Stimulated activated CD8-positive, alpha-beta memory T cell treated with anti-CD3 and anti-CD28 coated beads, Interleukin-12 subunit alpha, Interleukin-12 subunit beta, amount 100 ng/mL, for 24 hours (primary cell): ENCODE results near the gene AGO4.
A peak's percentile ranks its signal among the peaks of the same experiment; 100 is the strongest.
"Not testable (repeated sequence)": the region's sequence is repeated elsewhere in the genome, so short reads cannot be mapped to it uniquely, and the experiment has no call there.

Source experiments
- DNase-seq: peaks from one replicate; pipeline ENCODE4 v3.0.0-alpha.2; 2020; ENCODE audit errors: extremely low read depth

Gene AGO4

GRCh38 chr1:35807614-35808449 is at the start of gene AGO4:
TSS of gene AGO4 (plus strand) at chr1:35808016. CDS start at chr1:35808417, 401 bp downstream.
- DNase-seq: no peak

GRCh38 chr1:35762141-35762540 is 45.7 kb upstream of the AGO4 start:
- no peak for DNase-seq

GRCh38 chr1:35763201-35763600 is 44.6 kb upstream of the AGO4 start:
- DNase-seq: no peak

- DNase-seq: no peak
Observed at GRCh38 chr1:35764283-35764682, 43.5 kb upstream of the AGO4 start.

GRCh38 chr1:35768350-35769187 is 39.2 kb upstream of the AGO4 start:
- no peak for DNase-seq

- DNase-seq: peak; percentile 70
Observed at GRCh38 chr1:35769188-35769758, 38.5 kb upstream of the AGO4 start.

GRCh38 chr1:35773711-35774110 is 34.1 kb upstream of the AGO4 start:
- no peak for DNase-seq

- DNase-seq: not testable (repeated sequence)
Observed at GRCh38 chr1:35776172-35776571, 31.6 kb upstream of the AGO4 start.

GRCh38 chr1:35777109-35777508 is 30.7 kb upstream of the AGO4 start:
- no peak for DNase-seq

GRCh38 chr1:35783055-35783583 is 24.7 kb upstream of the AGO4 start:
- no peak for DNase-seq

- not testable (repeated sequence) for DNase-seq
Observed at GRCh38 chr1:35784364-35784763, 23.5 kb upstream of the AGO4 start.

- no peak for DNase-seq
Observed at GRCh38 chr1:35788139-35788538, 19.7 kb upstream of the AGO4 start.

GRCh38 chr1:35790670-35791069 is 17.1 kb upstream of the AGO4 start:
- DNase-seq: no peak

GRCh38 chr1:35795295-35795694 is 12.5 kb upstream of the AGO4 start:
- no peak for DNase-seq

- DNase-seq: no peak
Observed at GRCh38 chr1:35797380-35797779, 10.4 kb upstream of the AGO4 start.

GRCh38 chr1:35798019-35798418 is 9.8 kb upstream of the AGO4 start:
- not testable (repeated sequence) for DNase-seq

- not testable (repeated sequence) for DNase-seq
Observed at GRCh38 chr1:35800167-35800887, 7.5 kb upstream of the AGO4 start.

- no peak for DNase-seq
Observed at GRCh38 chr1:35808450-35809113, 766 bp downstream of the AGO4 start.

- no peak for DNase-seq
Observed at GRCh38 chr1:35809114-35810095, 1.6 kb downstream of the AGO4 start.
